Fibroblast of skin of abdomen (primary cell): ENCODE results near the gene OASL.

Source experiments
- DNase-seq: peaks from one replicate; pipeline ENCODE4 v3.0.0-alpha.2; 2013

OASL gene

GRCh38 chr12:121010860-121011259, 28.2 kb downstream of the OASL start:
- no peak for DNase-seq

- peak; percentile 21 for DNase-seq
These were observed 29.3 kb downstream of the OASL start for GRCh38 chr12:121009741-121010140.

GRCh38 chr12:121008347-121009098, 30.5 kb downstream of the OASL start:
- no peak for DNase-seq

GRCh38 chr12:121005346-121005815, 33.7 kb downstream of the OASL start:
- peak; percentile 21 for DNase-seq

- no peak for DNase-seq
These were observed 34.7 kb downstream of the OASL start for GRCh38 chr12:121004253-121004815.

- no peak for DNase-seq
These were observed 35.4 kb downstream of the OASL start for GRCh38 chr12:121003650-121004049.

GRCh38 chr12:121001841-121002483, 37.1 kb downstream of the OASL start:
- no peak for DNase-seq

GRCh38 chr12:121001060-121001459, 38.0 kb downstream of the OASL start:
- no peak for DNase-seq

GRCh38 chr12:121000530-121000929, 38.5 kb downstream of the OASL start:
- no peak for DNase-seq

- DNase-seq: peak; percentile 15
These were observed 39.6 kb downstream of the OASL start for GRCh38 chr12:120999191-121000120.

- DNase-seq: no peak
These were observed 40.6 kb downstream of the OASL start for GRCh38 chr12:120998435-120998834.

GRCh38 chr12:120997448-120997847, 41.6 kb downstream of the OASL start:
- DNase-seq: no peak

- no peak for DNase-seq
These were observed 42.8 kb downstream of the OASL start for GRCh38 chr12:120996133-120996746.

- DNase-seq: no peak
These were observed 44.3 kb downstream of the OASL start for GRCh38 chr12:120994589-120995337.

GRCh38 chr12:120994059-120994458, 45.0 kb downstream of the OASL start:
- DNase-seq: no peak

GRCh38 chr12:120993496-120993895, 45.5 kb downstream of the OASL start:
- no peak for DNase-seq

GRCh38 chr12:120992989-120993388, 46.1 kb downstream of the OASL start:
- DNase-seq: no peak

GRCh38 chr12:120991965-120992364, 47.1 kb downstream of the OASL start:
- DNase-seq: no peak

- DNase-seq: no peak
These were observed 48.5 kb downstream of the OASL start for GRCh38 chr12:120990487-120991055.

- DNase-seq: no peak
These were observed 49.4 kb downstream of the OASL start for GRCh38 chr12:120989687-120990086.

GRCh38 chr12:120988658-120989057, 50.4 kb downstream of the OASL start:
- DNase-seq: no peak
